ENCODE measurements around the gene PDE10A. TPM values are rescaled to one million over a fixed set of nuclear protein-coding genes. Genes with fewer than 3 reads are reported as not detected.

The PDE10A gene
- total and polyA plus RNA-seq, 2 donors, result 1.8 to 26.6 TPM

GRCh38 chr6:165656581-165657324, 6.3 kb downstream of the PDE10A start:
- Histone ChIP-seq H3K27ac (ENCODE audit: low read depth) (no peak overlapping the region), H3K4me3 (ENCODE audit: low read depth, low read length) (no peak overlapping the region), H3K4me1 (ENCODE audit: insufficient read depth) (no peaks in the 10 kb centered on the region), H3K36me3 (ENCODE audit: insufficient read depth) (no peaks in the 10 kb centered on the region)
- DNase-seq (ENCODE audit: extremely low spot score), result no peak
- 66% methylated on average over 8 of the region's 8 CpGs for WGBS

- no peak overlapping the region for H3K4me3 ChIP-seq (ENCODE audit: low read depth, low read length)
- no peak overlapping the region for H3K27ac ChIP-seq (ENCODE audit: low read depth)
- DNase-seq (ENCODE audit: extremely low spot score), result no peak
- H3K4me1 ChIP-seq (ENCODE audit: insufficient read depth), result no peaks in the 10 kb centered on the region
- 93% methylated on average over 11 of the region's 11 CpGs for WGBS
- no peaks in the 10 kb centered on the region for H3K36me3 ChIP-seq (ENCODE audit: insufficient read depth)
These were observed 7.8 kb downstream of the PDE10A start for GRCh38 chr6:165655191-165655590.

- no peak for DNase-seq (ENCODE audit: extremely low spot score)
- WGBS, result 94% methylated on average over 9 of the region's 9 CpGs
- no peaks in the 10 kb centered on the region for H3K4me1 ChIP-seq (ENCODE audit: insufficient read depth)
- H3K27ac ChIP-seq (ENCODE audit: low read depth), result no peak overlapping the region
- no peak overlapping the region for H3K4me3 ChIP-seq (ENCODE audit: low read depth, low read length)
- no peaks in the 10 kb centered on the region for H3K36me3 ChIP-seq (ENCODE audit: insufficient read depth)
These were observed 8.9 kb downstream of the PDE10A start for GRCh38 chr6:165654144-165654543.

GRCh38 chr6:165653607-165654006, 9.4 kb downstream of the PDE10A start:
- WGBS, result 89% methylated on average over 11 of the region's 11 CpGs
- H3K4me3 ChIP-seq (ENCODE audit: low read depth, low read length), result no peak overlapping the region
- DNase-seq (ENCODE audit: extremely low spot score), result no peak

GRCh38 chr6:165653196-165653595, 9.8 kb downstream of the PDE10A start:
- H3K4me3 ChIP-seq (ENCODE audit: low read depth, low read length), result no peak overlapping the region
- DNase-seq (ENCODE audit: extremely low spot score), result no peak
- WGBS, result 89% methylated on average over 9 of the region's 9 CpGs
- H3K4me1 ChIP-seq (ENCODE audit: insufficient read depth), result no peaks in the 10 kb centered on the region
- H3K27ac ChIP-seq (ENCODE audit: low read depth), result no peak overlapping the region
- H3K36me3 ChIP-seq (ENCODE audit: insufficient read depth), result no peaks in the 10 kb centered on the region

More at GRCh38 chr6:165653607-165654006, 9.4 kb downstream of the PDE10A start:
- Histone ChIP-seq H3K4me1 (ENCODE audit: insufficient read depth) (no peaks in the 10 kb centered on the region), H3K36me3 (ENCODE audit: insufficient read depth) (no peaks in the 10 kb centered on the region), H3K27ac (ENCODE audit: low read depth) (no peak overlapping the region)

- no peak for DNase-seq (ENCODE audit: extremely low spot score)
- no peak overlapping the region for H3K4me3 ChIP-seq (ENCODE audit: low read depth, low read length)
- 66% methylated on average over 5 of the region's 5 CpGs for WGBS
- no peaks in the 10 kb centered on the region for H3K4me1 ChIP-seq (ENCODE audit: insufficient read depth)
- H3K27ac ChIP-seq (ENCODE audit: low read depth), result no peak overlapping the region
- no peaks in the 10 kb centered on the region for H3K36me3 ChIP-seq (ENCODE audit: insufficient read depth)
These were observed 10.3 kb downstream of the PDE10A start for GRCh38 chr6:165652766-165653165.

- DNase-seq (ENCODE audit: extremely low spot score), result no peak
- Histone ChIP-seq H3K36me3 (ENCODE audit: insufficient read depth) (no peaks in the 10 kb centered on the region), H3K27ac (ENCODE audit: low read depth) (no peak overlapping the region), H3K4me3 (ENCODE audit: low read depth, low read length) (no peak overlapping the region), H3K4me1 (ENCODE audit: insufficient read depth) (peaks cover 2% of the 10 kb centered on the region)
- 39% methylated on average over 11 of the region's 11 CpGs for WGBS
These were observed 13.6 kb downstream of the PDE10A start for GRCh38 chr6:165649166-165650137.

- 44% methylated on average over 6 of the region's 6 CpGs for WGBS
- Histone ChIP-seq H3K4me1 (ENCODE audit: insufficient read depth) (peaks cover 2% of the 10 kb centered on the region), H3K27ac (ENCODE audit: low read depth) (no peak overlapping the region), H3K36me3 (ENCODE audit: insufficient read depth) (no peaks in the 10 kb centered on the region), H3K4me3 (ENCODE audit: low read depth, low read length) (no peak overlapping the region)
- no peak for DNase-seq (ENCODE audit: extremely low spot score)
These were observed 16.0 kb downstream of the PDE10A start for GRCh38 chr6:165647041-165647440.

GRCh38 chr6:165645919-165646318, 17.1 kb downstream of the PDE10A start:
- Histone ChIP-seq H3K36me3 (ENCODE audit: insufficient read depth) (no peaks in the 10 kb centered on the region), H3K4me3 (ENCODE audit: low read depth, low read length) (no peak overlapping the region), H3K27ac (ENCODE audit: low read depth) (no peak overlapping the region), H3K4me1 (ENCODE audit: insufficient read depth) (peaks cover 2% of the 10 kb centered on the region)
- DNase-seq (ENCODE audit: extremely low spot score), result no peak
- 78% methylated on average over 6 of the region's 6 CpGs for WGBS

- Histone ChIP-seq H3K4me3 (ENCODE audit: low read depth, low read length) (no peak overlapping the region), H3K27ac (ENCODE audit: low read depth) (no peak overlapping the region), H3K4me1 (ENCODE audit: insufficient read depth) (peaks cover 2% of the 10 kb centered on the region), H3K36me3 (ENCODE audit: insufficient read depth) (no peaks in the 10 kb centered on the region)
- WGBS, result 89% methylated on average over 15 of the region's 15 CpGs
- no peak for DNase-seq (ENCODE audit: extremely low spot score)
These were observed 18.3 kb downstream of the PDE10A start for GRCh38 chr6:165644586-165645266.

- H3K4me3 ChIP-seq (ENCODE audit: low read depth, low read length), result no peak overlapping the region
- DNase-seq (ENCODE audit: extremely low spot score), result no peak
- H3K36me3 ChIP-seq (ENCODE audit: insufficient read depth), result no peaks in the 10 kb centered on the region
- no peak overlapping the region for H3K27ac ChIP-seq (ENCODE audit: low read depth)
- WGBS, result 77% methylated on average over 3 of the region's 3 CpGs
- peaks cover 2% of the 10 kb centered on the region for H3K4me1 ChIP-seq (ENCODE audit: insufficient read depth)
These were observed 20.0 kb downstream of the PDE10A start for GRCh38 chr6:165643015-165643414.

- 81% methylated on average over 15 of the region's 15 CpGs for WGBS
- H3K4me3 ChIP-seq (ENCODE audit: low read depth, low read length), result no peak overlapping the region
- H3K4me1 ChIP-seq (ENCODE audit: insufficient read depth), result no peaks in the 10 kb centered on the region
- no peaks in the 10 kb centered on the region for H3K36me3 ChIP-seq (ENCODE audit: insufficient read depth)
- no peak overlapping the region for H3K27ac ChIP-seq (ENCODE audit: low read depth)
- DNase-seq (ENCODE audit: extremely low spot score), result no peak
These were observed 21.3 kb downstream of the PDE10A start for GRCh38 chr6:165641672-165642156.

GRCh38 chr6:165640806-165641205, 22.2 kb downstream of the PDE10A start:
- H3K4me1 ChIP-seq (ENCODE audit: insufficient read depth), result no peaks in the 10 kb centered on the region
- 69% methylated on average over 4 of the region's 4 CpGs for WGBS
- no peaks in the 10 kb centered on the region for H3K36me3 ChIP-seq (ENCODE audit: insufficient read depth)
- H3K27ac ChIP-seq (ENCODE audit: low read depth), result no peak overlapping the region
- no peak for DNase-seq (ENCODE audit: extremely low spot score)
- no peak overlapping the region for H3K4me3 ChIP-seq (ENCODE audit: low read depth, low read length)

Data from urinary bladder (tissue), 4 donors.